NB4 (cell line): ENCODE measurements around the gene GALNT6.

Experiments
- MAX ChIP-seq: IDR thresholded peaks from 2 replicates; pipeline ENCODE4 v1.6.1; 2011; ENCODE audit warnings: low read depth, low read length
- MYC ChIP-seq: IDR thresholded peaks from 2 replicates; pipeline ENCODE4 v1.6.1; 2011; ENCODE audit warnings: low read depth, low read length
- POLR2A ChIP-seq: IDR thresholded peaks from 2 replicates; pipeline ENCODE4 v1.6.1; 2011; ENCODE audit warnings: mild to moderate bottlenecking; ENCODE audit not compliant: insufficient read length; ENCODE audit errors: extremely low read depth
- TF ChIP-seq, protein P1 (sequence below): IDR thresholded peaks from one replicate; pipeline ENCODE4 v1.5.1; 2012; ENCODE audit warnings: low read depth, low read length

GRCh38 chr12:51401486-51401885, 10.3 kb upstream of the GALNT6 start:
- TF ChIP-seq, protein P1, sequence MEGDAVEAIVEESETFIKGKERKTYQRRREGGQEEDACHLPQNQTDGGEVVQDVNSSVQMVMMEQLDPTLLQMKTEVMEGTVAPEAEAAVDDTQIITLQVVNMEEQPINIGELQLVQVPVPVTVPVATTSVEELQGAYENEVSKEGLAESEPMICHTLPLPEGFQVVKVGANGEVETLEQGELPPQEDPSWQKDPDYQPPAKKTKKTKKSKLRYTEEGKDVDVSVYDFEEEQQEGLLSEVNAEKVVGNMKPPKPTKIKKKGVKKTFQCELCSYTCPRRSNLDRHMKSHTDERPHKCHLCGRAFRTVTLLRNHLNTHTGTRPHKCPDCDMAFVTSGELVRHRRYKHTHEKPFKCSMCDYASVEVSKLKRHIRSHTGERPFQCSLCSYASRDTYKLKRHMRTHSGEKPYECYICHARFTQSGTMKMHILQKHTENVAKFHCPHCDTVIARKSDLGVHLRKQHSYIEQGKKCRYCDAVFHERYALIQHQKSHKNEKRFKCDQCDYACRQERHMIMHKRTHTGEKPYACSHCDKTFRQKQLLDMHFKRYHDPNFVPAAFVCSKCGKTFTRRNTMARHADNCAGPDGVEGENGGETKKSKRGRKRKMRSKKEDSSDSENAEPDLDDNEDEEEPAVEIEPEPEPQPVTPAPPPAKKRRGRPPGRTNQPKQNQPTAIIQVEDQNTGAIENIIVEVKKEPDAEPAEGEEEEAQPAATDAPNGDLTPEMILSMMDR: no peak
- TF ChIP-seq MAX (no peak), POLR2A (no peak), MYC (no peak)
